Measurements from ENCODE around the gene ALDH16A1.

DNA sequence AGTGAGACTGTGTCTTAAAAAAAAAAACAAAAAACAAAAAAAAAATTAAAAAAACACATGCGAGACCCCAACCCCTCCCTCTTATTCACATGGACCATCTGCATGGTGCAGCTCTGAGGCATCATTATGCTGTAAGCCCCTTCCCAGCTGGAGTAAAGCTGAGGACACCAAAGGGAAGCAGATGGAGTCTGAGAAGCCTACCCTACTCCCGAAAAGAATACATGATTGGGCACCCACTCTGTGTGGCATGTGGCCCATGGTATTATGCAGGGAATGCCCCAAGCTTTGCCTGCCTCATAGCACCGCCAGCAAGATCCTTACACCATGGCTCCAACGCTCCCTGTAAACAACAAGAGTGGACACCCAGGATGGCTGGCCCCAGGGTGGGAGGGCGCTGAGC, 34.5 kb upstream of the ALDH16A1 start:
- TF ChIP-seq CTCF (IDR thresholded peaks at IDR 0.05 in 4 of 5, conservative IDR thresholded peaks at IDR 0.05 in 1 of 5) (no peak), POLR2A (IDR thresholded peaks at IDR 0.05) (no peak)

Data from gastrocnemius medialis (tissue), 4 donors.